Nephron (organoid): ENCODE measurements around the gene BLACAT1.
A peak's percentile ranks its signal among the peaks of the same experiment; 100 is the strongest.

Experiments
- H3K27ac Mint-ChIP-seq, 3 experiments: 2 replicates each; pipeline ENCODE4 v1.8.0; 2020; ENCODE audit warnings: mixed read lengths in 3 of 3, mild to moderate bottlenecking in 2 of 3, moderate library complexity in 1 of 3
- H3K27me3 Mint-ChIP-seq: 2 replicates; pipeline ENCODE4 v1.8.0; 2021; ENCODE audit warnings: low read depth, mild to moderate bottlenecking, moderate library complexity, mixed read lengths
- H3K36me3 Mint-ChIP-seq: 2 replicates; pipeline ENCODE4 v1.8.0; 2020; ENCODE audit warnings: low read depth, mixed read lengths
- H3K4me1 Mint-ChIP-seq: 2 replicates; pipeline ENCODE4 v1.8.0; 2020; ENCODE audit warnings: mixed read lengths
- H3K4me3 Mint-ChIP-seq, 3 experiments: 2 replicates each; pipeline ENCODE4 v1.8.0; 2020; ENCODE audit warnings: mild to moderate bottlenecking in 3 of 3, mixed read lengths in 3 of 3, moderate library complexity in 2 of 3
- H3K9me3 Mint-ChIP-seq: 2 replicates; pipeline ENCODE4 v1.8.0; 2020; ENCODE audit warnings: mixed read lengths
- CTCF ChIP-seq, 3 experiments: fragments of 200-600 bp; sonication (generic); IDR thresholded peaks; one replicate each; pipeline ENCODE4 v1.5.0; 2021; ENCODE audit warnings: antibody characterized with exemption in 3 of 3; ENCODE audit not compliant: unreplicated experiment in 3 of 3

The BLACAT1 gene

GRCh38 chr1:205475855-205476254, 20.0 kb upstream of the BLACAT1 start:
- no peaks in the 10 kb centered on the region for H3K36me3 Mint-ChIP-seq
- peaks cover 50% of the 10 kb centered on the region for H3K27me3 Mint-ChIP-seq
- peaks cover 10% of the 10 kb centered on the region for H3K9me3 Mint-ChIP-seq
- H3K4me1 Mint-ChIP-seq, result peaks cover 17% of the 10 kb centered on the region
- no peak overlapping the region for H3K4me3 Mint-ChIP-seq
- no peak overlapping the region for H3K27ac Mint-ChIP-seq
- no peak for TF ChIP-seq CTCF (IDR thresholded peaks at IDR 0.05; ENCODE audit: unreplicated experiment in 3 of 3)

- Mint-ChIP-seq H3K27me3 (peaks cover 38% of the 10 kb centered on the region), H3K4me3 (no peak overlapping the region), H3K27ac (peak overlapping the region in 1 of 3 experiments; percentile 25), H3K4me1 (peaks cover 20% of the 10 kb centered on the region), H3K36me3 (no peaks in the 10 kb centered on the region), H3K9me3 (peaks cover 10% of the 10 kb centered on the region)
- no peak for TF ChIP-seq CTCF (IDR thresholded peaks at IDR 0.05; ENCODE audit: unreplicated experiment in 3 of 3)
These were observed 18.7 kb upstream of the BLACAT1 start for GRCh38 chr1:205474571-205474970.

GRCh38 chr1:205473966-205474365, 18.1 kb upstream of the BLACAT1 start:
- H3K9me3 Mint-ChIP-seq, result peaks cover 10% of the 10 kb centered on the region
- H3K4me1 Mint-ChIP-seq, result peaks cover 26% of the 10 kb centered on the region
- no peaks in the 10 kb centered on the region for H3K36me3 Mint-ChIP-seq
- H3K27ac Mint-ChIP-seq, result no peak overlapping the region
- peaks cover 38% of the 10 kb centered on the region for H3K27me3 Mint-ChIP-seq
- H3K4me3 Mint-ChIP-seq, result no peak overlapping the region
- no peak for TF ChIP-seq CTCF (IDR thresholded peaks at IDR 0.05; ENCODE audit: unreplicated experiment in 3 of 3)

- peaks cover 38% of the 10 kb centered on the region for H3K27me3 Mint-ChIP-seq
- peak overlapping the region in 1 of 3 experiments; percentile 18 for H3K27ac Mint-ChIP-seq
- no peak for TF ChIP-seq CTCF (IDR thresholded peaks at IDR 0.05; ENCODE audit: unreplicated experiment in 3 of 3)
- peaks cover 29% of the 10 kb centered on the region for H3K4me1 Mint-ChIP-seq
- H3K36me3 Mint-ChIP-seq, result no peaks in the 10 kb centered on the region
- H3K4me3 Mint-ChIP-seq, result no peak overlapping the region
- peaks cover 10% of the 10 kb centered on the region for H3K9me3 Mint-ChIP-seq
These were observed 17.6 kb upstream of the BLACAT1 start for GRCh38 chr1:205473475-205473874.

GRCh38 chr1:205472737-205473441, 17.0 kb upstream of the BLACAT1 start:
- H3K27me3 Mint-ChIP-seq, result peaks cover 35% of the 10 kb centered on the region
- no peak for TF ChIP-seq CTCF (IDR thresholded peaks at IDR 0.05; ENCODE audit: unreplicated experiment in 3 of 3)
- H3K9me3 Mint-ChIP-seq, result peaks cover 10% of the 10 kb centered on the region
- H3K4me3 Mint-ChIP-seq, result peak overlapping the region in 1 of 3 experiments; percentile 14
- peak overlapping the region in 1 of 3 experiments; percentile 18 for H3K27ac Mint-ChIP-seq
- peaks cover 33% of the 10 kb centered on the region for H3K4me1 Mint-ChIP-seq
- H3K36me3 Mint-ChIP-seq, result no peaks in the 10 kb centered on the region

GRCh38 chr1:205470131-205470530, 14.3 kb upstream of the BLACAT1 start:
- peaks cover 3% of the 10 kb centered on the region for H3K9me3 Mint-ChIP-seq
- TF ChIP-seq CTCF (IDR thresholded peaks at IDR 0.05; ENCODE audit: unreplicated experiment in 3 of 3), result no peak
- no peaks in the 10 kb centered on the region for H3K36me3 Mint-ChIP-seq
- peaks cover 46% of the 10 kb centered on the region for H3K27me3 Mint-ChIP-seq
- H3K4me1 Mint-ChIP-seq, result peaks cover 50% of the 10 kb centered on the region
- no peak overlapping the region for H3K27ac Mint-ChIP-seq
- no peak overlapping the region for H3K4me3 Mint-ChIP-seq
